GM19372 (cell line): ENCODE results near the gene FAM32A.

Experiments
- ATAC-seq: cut with Tn5 transposase; IDR thresholded peaks from one replicate; pipeline ENCODE4 v1.9.1; 2021; ENCODE audit warnings: mild to moderate bottlenecking, low read depth, moderate library complexity; ENCODE audit not compliant: unreplicated experiment

FAM32A gene

GRCh38 chr19:16185123-16185767 lies at the start of gene FAM32A:
Gene FAM32A, plus strand, starts transcription at chr19:16185410. Its CDS starts 33 bp downstream, at chr19:16185443.
- peak; percentile 89 for ATAC-seq

GRCh38 chr19:16135430-16136127 lies 49.6 kb upstream of the FAM32A start:
- ATAC-seq = no peak

- no peak for ATAC-seq
Measured at GRCh38 chr19:16136185-16136999, 48.8 kb upstream of the FAM32A start.

- no peak for ATAC-seq
Measured at GRCh38 chr19:16139752-16140151, 45.5 kb upstream of the FAM32A start.

GRCh38 chr19:16141043-16141442 lies 44.2 kb upstream of the FAM32A start:
- ATAC-seq = no peak

GRCh38 chr19:16142032-16142580 lies 43.1 kb upstream of the FAM32A start:
- no peak for ATAC-seq

GRCh38 chr19:16143399-16144215 lies 41.6 kb upstream of the FAM32A start, which contains the start of gene HSH2D:
Gene HSH2D, plus strand, starts transcription at chr19:16143685. Its CDS starts 5,066 bp downstream, at chr19:16148751.
- peak; percentile 48 for ATAC-seq

- ATAC-seq = no peak
Measured at GRCh38 chr19:16144216-16144581, 41.0 kb upstream of the FAM32A start.

GRCh38 chr19:16146112-16146511 lies 39.1 kb upstream of the FAM32A start:
- ATAC-seq = no peak

- ATAC-seq = no peak
Measured at GRCh38 chr19:16148443-16149229, 36.6 kb upstream of the FAM32A start.

- no peak for ATAC-seq
Measured at GRCh38 chr19:16153582-16154336, 31.5 kb upstream of the FAM32A start.

- no peak for ATAC-seq
Measured at GRCh38 chr19:16154557-16154956, 30.7 kb upstream of the FAM32A start.

GRCh38 chr19:16155128-16155527 lies 30.1 kb upstream of the FAM32A start:
- no peak for ATAC-seq

GRCh38 chr19:16156904-16157303 lies 28.3 kb upstream of the FAM32A start:
- ATAC-seq = no peak

- ATAC-seq = no peak
Measured at GRCh38 chr19:16157601-16158000, 27.6 kb upstream of the FAM32A start.

GRCh38 chr19:16159655-16160054 lies 25.6 kb upstream of the FAM32A start:
- no peak for ATAC-seq

- no peak for ATAC-seq
Measured at GRCh38 chr19:16160445-16160942, 24.7 kb upstream of the FAM32A start.

- ATAC-seq = no peak
Measured at GRCh38 chr19:16160943-16161560, 24.2 kb upstream of the FAM32A start.
